Measurements from ENCODE around the gene PPP2CA. TPM values are rescaled to one million over a fixed set of nuclear protein-coding genes. Genes with fewer than 3 reads are reported as not detected.

PPP2CA gene
- total and polyA plus RNA-seq, 2 of the 8 experiments (the other 6 are each of a cell fraction or from before 2014, with no cell fraction given), result 75.0 to 205 TPM

GRCh38 chr5:134227776-134228175 lies 1.9 kb upstream of the PPP2CA start:
- Histone ChIP-seq H3K14ac (ENCODE audit: insufficient read length) (no peak overlapping the region), H4K20me1 (replicated peaks in 1 of 2; ENCODE audit: control insufficient read depth in 1 of 2, insufficient read depth in 2 of 2, low read length in 2 of 2) (peaks cover 15 to 20% of the 10 kb centered on the region in 2 experiments), H2AFZ (ENCODE audit: low read length) (no peak overlapping the region), H4K91ac (replicated peaks; ENCODE audit: insufficient read length, low read length) (no peak overlapping the region), H4K8ac (ENCODE audit: extremely low read depth, insufficient read depth, low read length) (no peak overlapping the region), H2BK5ac (ENCODE audit: low read depth, low read length) (no peak overlapping the region), H3K18ac (ENCODE audit: extremely low read depth, low read length) (no peak overlapping the region), H3K9me3 (ENCODE audit: insufficient read depth in 2 of 2, low read depth in 1 of 2, low read length in 1 of 2) (no peaks in the 10 kb centered on the region), H3K4me2 (ENCODE audit: insufficient read depth in 1 of 2, low read depth in 2 of 2, low read length in 2 of 2) (peak overlapping the region; percentile 89 to 99; a peak in 1 of 4 replicates), H3K23ac (ENCODE audit: insufficient read length) (no peak overlapping the region), H3K4me1 (replicated peaks in 1 of 4; ENCODE audit: control insufficient read depth in 3 of 4, insufficient read depth in 4 of 4, low read length in 3 of 4) (peaks cover 0 to 11% (median 2%) of the 10 kb centered on the region in 4 experiments; a peak in 4 of 7 replicates), H3K79me1 (ENCODE audit: low read depth, low read length) (no peaks in the 10 kb centered on the region), H3K36me3 (ENCODE audit: control insufficient read depth in 2 of 4, insufficient read depth in 4 of 4, low read length in 3 of 4) (peaks cover 0 to 8% (median 0%) of the 10 kb centered on the region in 4 experiments; a peak in 1 of 8 replicates), H3K9ac (replicated peaks in 1 of 4; ENCODE audit: extremely low read depth in 1 of 4, low read depth in 3 of 4, low read length in 3 of 4) (no peak overlapping the region), H3K79me2 (ENCODE audit: control insufficient read depth in 1 of 2, insufficient read depth in 2 of 2, low read length in 2 of 2) (peaks cover 27 to 41% of the 10 kb centered on the region in 2 experiments), H2BK12ac (ENCODE audit: low read depth, low read length) (no peak overlapping the region), H2BK120ac (replicated peaks; ENCODE audit: low read depth, low read length) (no peak overlapping the region), H3K4ac (replicated peaks; ENCODE audit: insufficient read length, low read depth, low read length) (no peak overlapping the region), H3K23me2 (ENCODE audit: low read depth, low read length) (peaks cover 11% of the 10 kb centered on the region), H4K5ac (ENCODE audit: insufficient read length, low read depth, low read length) (no peak overlapping the region), H3K27me3 (replicated peaks in 1 of 4; ENCODE audit: control insufficient read depth in 3 of 4, extremely low read depth in 1 of 4, insufficient read depth in 3 of 4, low read length in 3 of 4) (no peaks in the 10 kb centered on the region), H3K4me3 (ENCODE audit: extremely low read depth in 1 of 4, insufficient read depth in 2 of 4, low read depth in 3 of 4, low read length in 4 of 4) (peak overlapping the region in 1 of 4 experiments; percentile 91; a peak in 1 of 8 replicates), H2AK5ac (ENCODE audit: low read depth, low read length) (peak overlapping the region; percentile 7; the same call in 1 of the 2 replicates), H2BK20ac (ENCODE audit: low read length) (0 out of 2 replicates have a peak overlapping the region, but pooled peaks have one; percentile 43), H3K27ac (ENCODE audit: low read depth, low read length) (no peak overlapping the region), H2BK15ac (ENCODE audit: low read length) (no peak overlapping the region), H3K56ac (replicated peaks; ENCODE audit: insufficient read length, low read depth, low read length) (no peak overlapping the region)
- WGBS, 2 experiments (ENCODE audit: extremely low coverage in 1 of 2, insufficient coverage in 1 of 2, insufficient read length in 1 of 2, insufficient replicate concordance in 2 of 2, low coverage in 1 of 2, low lambda C conversion rate in 2 of 2, missing lambda C conversion rate in 1 of 2), result 90% methylated on average over 3 of the region's 3 CpGs; no CpG with 5 or more reads in 1 of the 2 experiments
- DNase-seq (ENCODE audit: low read depth in 1 of 2, low spot score in 2 of 2), result no peak
- ChIA-PET POLR2A (ENCODE audit: partially characterized antibody) (interaction anchor here (2.7 to 9.0 kb wide), 4 partner anchors 11 to 51 kb away, joined by 11 to 166 read pairs (median 46); partner anchors contain the start of gene SKP1), CTCF (ENCODE audit: partially characterized antibody) (interaction anchor here (1.0 to 1.1 kb wide), 2 partner anchors 44 to 62 kb away, joined by 4 to 5 read pairs; no protein-coding TSS in a partner anchor)
- no peak for FAIRE-seq
- no peak for TF ChIP-seq HDAC6 (IDR thresholded peaks at IDR 0.05; ENCODE audit: low read depth, low read length)
- no peak for TF ChIP-seq ATF2 (IDR thresholded peaks at IDR 0.05; ENCODE audit: low read length)
- TF ChIP-seq ZNF274 (IDR thresholded peaks at IDR 0.05; ENCODE audit: borderline replicate concordance, extremely low read depth, low read length), result no peak
- TF ChIP-seq JUN (IDR thresholded peaks at IDR 0.05; ENCODE audit: low read depth, low read length), result no peak
- TF ChIP-seq KDM1A (IDR thresholded peaks at IDR 0.05; ENCODE audit: borderline replicate concordance, low read length), result no peak
- TF ChIP-seq BRCA1 (IDR thresholded peaks at IDR 0.05; ENCODE audit: low read depth, low read length), result no peak
- TF ChIP-seq YY1 (IDR thresholded peaks at IDR 0.05; ENCODE audit: low read depth, low read length), result no peak
- TF ChIP-seq POU5F1 (IDR thresholded peaks at IDR 0.05; ENCODE audit: low read depth, low read length), result no peak
- TF ChIP-seq GTF2F1 (IDR thresholded peaks at IDR 0.05; ENCODE audit: borderline replicate concordance, low read depth, low read length), result no peak
- TF ChIP-seq CHD1 (IDR thresholded peaks at IDR 0.05; ENCODE audit: low read depth, low read length), result no peak
- TF ChIP-seq TCF12 (IDR thresholded peaks at IDR 0.05; ENCODE audit: low read depth, low read length), result no peak
- TF ChIP-seq RXRA (IDR thresholded peaks at IDR 0.05; ENCODE audit: insufficient read depth, low read depth, low read length), result no peak
- TF ChIP-seq MAFK (IDR thresholded peaks at IDR 0.05; ENCODE audit: low read depth, low read length), result no peak
